ENCODE measurements around the gene SALL2. TPM values are rescaled to one million over a fixed set of nuclear protein-coding genes. Genes with fewer than 3 reads are reported as not detected.

The SALL2 gene
- total RNA-seq, 2 donors from 2014 or later, result 1.9 to 2.1 TPM

- Mint-ChIP-seq H3K4me3 (no peak overlapping the region), H3K27ac (no peak overlapping the region), H3K36me3 (ENCODE audit: low read depth) (peaks cover 4% of the 10 kb centered on the region), H3K4me1 (peaks cover 14% of the 10 kb centered on the region), H3K27me3 (peaks cover 8% of the 10 kb centered on the region)
- DNase-seq, result no peak
- ATAC-seq, result no peak
- no peaks in the 10 kb centered on the region for H3K9me3 ChIP-seq (ENCODE audit: control insufficient read depth, low read length, poor library complexity, severe bottlenecking)
Observed at GRCh38 chr14:21521501-21521900, 4.6 kb downstream of the SALL2 start.

GRCh38 chr14:21520767-21521166, 5.4 kb downstream of the SALL2 start:
- no peak overlapping the region for H3K4me3 Mint-ChIP-seq
- H3K27me3 Mint-ChIP-seq, result peaks cover 8% of the 10 kb centered on the region
- ATAC-seq, result no peak
- H3K36me3 Mint-ChIP-seq (ENCODE audit: low read depth), result peaks cover 4% of the 10 kb centered on the region
- DNase-seq, result no peak
- H3K4me1 Mint-ChIP-seq, result peaks cover 14% of the 10 kb centered on the region
- H3K27ac Mint-ChIP-seq, result no peak overlapping the region
- no peaks in the 10 kb centered on the region for H3K9me3 ChIP-seq (ENCODE audit: control insufficient read depth, low read length, poor library complexity, severe bottlenecking)

- no peaks in the 10 kb centered on the region for H3K9me3 ChIP-seq (ENCODE audit: control insufficient read depth, low read length, poor library complexity, severe bottlenecking)
- Mint-ChIP-seq H3K4me3 (no peak overlapping the region), H3K36me3 (ENCODE audit: low read depth) (peaks cover 4% of the 10 kb centered on the region), H3K27me3 (peaks cover 8% of the 10 kb centered on the region), H3K4me1 (peaks cover 10% of the 10 kb centered on the region), H3K27ac (no peak overlapping the region)
- no peak for ATAC-seq
- DNase-seq, result no peak
Observed at GRCh38 chr14:21518725-21519124, 7.4 kb downstream of the SALL2 start.

GRCh38 chr14:21514341-21514740, 11.8 kb downstream of the SALL2 start:
- H3K4me1 Mint-ChIP-seq, result peaks cover 22% of the 10 kb centered on the region

GRCh38 chr14:21510735-21511657, 15.2 kb downstream of the SALL2 start, which contains the start of gene METTL3:
Gene METTL3, minus strand, starts transcription at chr14:21511340. Its CDS starts 117 bp downstream, at chr14:21511223.
- H3K36me3 Mint-ChIP-seq (ENCODE audit: low read depth), result peaks cover 5% of the 10 kb centered on the region
- H3K27ac Mint-ChIP-seq, result peak within 1 kb of the TSS; percentile 98
- ATAC-seq (peak; percentile 99), DNase-seq (peak; percentile 76 to 90 (median 86))
- peaks cover 26% of the 10 kb centered on the region for H3K4me1 Mint-ChIP-seq
- H3K27me3 Mint-ChIP-seq, result no peaks in the 10 kb centered on the region
- H3K9me3 ChIP-seq (ENCODE audit: control insufficient read depth, low read length, poor library complexity, severe bottlenecking), result no peaks in the 10 kb centered on the region
- H3K4me3 Mint-ChIP-seq, result peak within 1 kb of the TSS; percentile 98

More at GRCh38 chr14:21514341-21514740, 11.8 kb downstream of the SALL2 start:
- H3K36me3 Mint-ChIP-seq (ENCODE audit: low read depth), result peaks cover 9% of the 10 kb centered on the region
- no peaks in the 10 kb centered on the region for H3K9me3 ChIP-seq (ENCODE audit: control insufficient read depth, low read length, poor library complexity, severe bottlenecking)
- no peak overlapping the region for H3K27ac Mint-ChIP-seq
- peaks cover 8% of the 10 kb centered on the region for H3K27me3 Mint-ChIP-seq
- DNase-seq (no peak), ATAC-seq (no peak)
- no peak overlapping the region for H3K4me3 Mint-ChIP-seq

GRCh38 chr14:21509432-21510143, 16.6 kb downstream of the SALL2 start:
- Mint-ChIP-seq H3K27me3 (no peaks in the 10 kb centered on the region), H3K27ac (peak overlapping the region; percentile 98), H3K36me3 (ENCODE audit: low read depth) (peaks cover 5% of the 10 kb centered on the region), H3K4me3 (peak overlapping the region; percentile 98), H3K4me1 (peaks cover 34% of the 10 kb centered on the region)
- H3K9me3 ChIP-seq (ENCODE audit: control insufficient read depth, low read length, poor library complexity, severe bottlenecking), result no peaks in the 10 kb centered on the region
- DNase-seq, result no peak
- ATAC-seq, result no peak

GRCh38 chr14:21506557-21506956, 19.6 kb downstream of the SALL2 start:
- H3K27ac Mint-ChIP-seq, result peak overlapping the region; percentile 39
- no peaks in the 10 kb centered on the region for H3K27me3 Mint-ChIP-seq
- H3K4me3 Mint-ChIP-seq, result no peak overlapping the region
- DNase-seq (no peak), ATAC-seq (no peak)
- no peaks in the 10 kb centered on the region for H3K9me3 ChIP-seq (ENCODE audit: control insufficient read depth, low read length, poor library complexity, severe bottlenecking)
- H3K36me3 Mint-ChIP-seq (ENCODE audit: low read depth), result peaks cover 5% of the 10 kb centered on the region
- peaks cover 35% of the 10 kb centered on the region for H3K4me1 Mint-ChIP-seq

GRCh38 chr14:21505012-21505553, 21.1 kb downstream of the SALL2 start:
- peak overlapping the region; percentile 28 for H3K4me3 Mint-ChIP-seq
- H3K9me3 ChIP-seq (ENCODE audit: control insufficient read depth, low read length, poor library complexity, severe bottlenecking), result no peaks in the 10 kb centered on the region
- peak overlapping the region; percentile 39 for H3K27ac Mint-ChIP-seq
- DNase-seq (no peak), ATAC-seq (peak; percentile 42)
- peaks cover 35% of the 10 kb centered on the region for H3K4me1 Mint-ChIP-seq
- H3K27me3 Mint-ChIP-seq, result no peaks in the 10 kb centered on the region
- H3K36me3 Mint-ChIP-seq (ENCODE audit: low read depth), result peaks cover 4% of the 10 kb centered on the region

- DNase-seq, result no peak
- H3K4me3 Mint-ChIP-seq, result no peak overlapping the region
- H3K27ac Mint-ChIP-seq, result peak overlapping the region; percentile 39
- H3K9me3 ChIP-seq (ENCODE audit: control insufficient read depth, low read length, poor library complexity, severe bottlenecking), result no peaks in the 10 kb centered on the region
- H3K4me1 Mint-ChIP-seq, result peaks cover 39% of the 10 kb centered on the region
- H3K36me3 Mint-ChIP-seq (ENCODE audit: low read depth), result peaks cover 4% of the 10 kb centered on the region
- no peak for ATAC-seq
- H3K27me3 Mint-ChIP-seq, result no peaks in the 10 kb centered on the region
Observed at GRCh38 chr14:21503376-21503775, 22.8 kb downstream of the SALL2 start.

- no peak overlapping the region for H3K4me3 Mint-ChIP-seq
- H3K9me3 ChIP-seq (ENCODE audit: control insufficient read depth, low read length, poor library complexity, severe bottlenecking), result no peaks in the 10 kb centered on the region
- H3K27ac Mint-ChIP-seq, result peak overlapping the region; percentile 93
- peaks cover 36% of the 10 kb centered on the region for H3K4me1 Mint-ChIP-seq
- H3K27me3 Mint-ChIP-seq, result no peaks in the 10 kb centered on the region
- DNase-seq, result no peak
- peaks cover 4% of the 10 kb centered on the region for H3K36me3 Mint-ChIP-seq (ENCODE audit: low read depth)
- no peak for ATAC-seq
Observed at GRCh38 chr14:21501568-21501967, 24.6 kb downstream of the SALL2 start.

- H3K27me3 Mint-ChIP-seq, result no peaks in the 10 kb centered on the region
- H3K4me1 Mint-ChIP-seq, result peaks cover 28% of the 10 kb centered on the region
- H3K4me3 Mint-ChIP-seq, result peak overlapping the region; percentile 41
- DNase-seq, result peak in 1 of 3 donors; percentile 15
- ATAC-seq, result peak; percentile 94
- H3K36me3 Mint-ChIP-seq (ENCODE audit: low read depth), result peaks cover 4% of the 10 kb centered on the region
- no peaks in the 10 kb centered on the region for H3K9me3 ChIP-seq (ENCODE audit: control insufficient read depth, low read length, poor library complexity, severe bottlenecking)
- H3K27ac Mint-ChIP-seq, result peak overlapping the region; percentile 93
Observed at GRCh38 chr14:21498540-21499526, 27.3 kb downstream of the SALL2 start.

- Mint-ChIP-seq H3K4me1 (peaks cover 24% of the 10 kb centered on the region), H3K27ac (peak overlapping the region; percentile 82), H3K27me3 (no peaks in the 10 kb centered on the region), H3K36me3 (ENCODE audit: low read depth) (peaks cover 12% of the 10 kb centered on the region), H3K4me3 (no peak overlapping the region)
- ATAC-seq (no peak), DNase-seq (no peak)
- H3K9me3 ChIP-seq (ENCODE audit: control insufficient read depth, low read length, poor library complexity, severe bottlenecking), result no peaks in the 10 kb centered on the region
Observed at GRCh38 chr14:21496453-21496852, 29.7 kb downstream of the SALL2 start.

All from T-helper 17 cell (primary cell).